SK-N-SH treated with all-trans-retinoic acid at 6 μM for 48 hours (cell line): ENCODE results near the gene ANKS1A.
"Not testable (repeated sequence)": the region's sequence is repeated elsewhere in the genome, so short reads cannot be mapped to it uniquely, and the experiment has no call there.

ENCODE experiments used
- ARNTL ChIP-seq: fragments of 450-650 bp; formaldehyde crosslinking; IDR thresholded peaks from 2 replicates; pipeline ENCODE4 v1.5.0; 2020; ENCODE audit warnings: low read depth, mild to moderate bottlenecking, moderate library complexity, borderline replicate concordance
- CSDC2 ChIP-seq: fragments of 250-450 bp; sonication (Bioruptor Pico); IDR thresholded peaks from 2 replicates; pipeline ENCODE4 v1.5.0; 2020; ENCODE audit warnings: mild to moderate bottlenecking, moderate library complexity
- ISL1 ChIP-seq: fragments of 250-450 bp; sonication (Bioruptor Pico); IDR thresholded peaks from 2 replicates; pipeline ENCODE4 v2.1.2; 2022; ENCODE audit warnings: mild to moderate bottlenecking, moderate library complexity
- OSR1 ChIP-seq: fragments of 250-450 bp; sonication (Bioruptor Pico); IDR thresholded peaks from 2 replicates; pipeline ENCODE4 v1.8.0; 2022; ENCODE audit warnings: moderate library complexity, mild to moderate bottlenecking, inconsistent platforms
- ZNF70 ChIP-seq: fragments of 450-650 bp; formaldehyde crosslinking; IDR thresholded peaks from 2 replicates; pipeline ENCODE4 v1.5.0; 2020; ENCODE audit warnings: mild to moderate bottlenecking, moderate library complexity
- TF ChIP-seq, protein P1 (sequence below): fragments of 250-450 bp; sonication (Bioruptor Pico); IDR thresholded peaks from 2 replicates; pipeline ENCODE4 v1.5.1; 2020; ENCODE audit warnings: low read depth, mild to moderate bottlenecking, moderate library complexity
- TF ChIP-seq, protein P2 (sequence below): fragments of 250-450 bp; sonication (Bioruptor Pico); IDR thresholded peaks from 2 replicates; pipeline ENCODE4 v1.8.0; 2020; ENCODE audit warnings: mild to moderate bottlenecking, moderate library complexity, borderline replicate concordance

DNA sequence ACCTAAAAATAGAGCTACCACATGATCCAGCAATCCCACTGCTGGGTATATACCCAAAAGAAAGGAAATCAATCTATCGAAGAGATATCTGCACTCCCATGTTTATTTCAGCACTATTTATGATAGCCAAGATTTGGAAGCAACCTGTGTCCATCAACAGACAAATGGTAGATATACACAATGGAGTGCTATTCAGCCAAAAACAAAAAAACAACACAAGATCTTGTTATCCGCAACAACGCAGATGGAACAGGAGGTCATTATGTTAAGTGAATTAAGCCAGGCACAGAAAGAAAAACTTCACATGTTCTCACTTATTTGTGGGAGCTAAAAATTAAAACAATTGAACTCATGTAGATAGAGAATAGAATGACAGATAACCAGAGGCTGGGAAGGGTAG is 249.1 kb downstream of the ANKS1A start:
- TF ChIP-seq, protein P1, sequence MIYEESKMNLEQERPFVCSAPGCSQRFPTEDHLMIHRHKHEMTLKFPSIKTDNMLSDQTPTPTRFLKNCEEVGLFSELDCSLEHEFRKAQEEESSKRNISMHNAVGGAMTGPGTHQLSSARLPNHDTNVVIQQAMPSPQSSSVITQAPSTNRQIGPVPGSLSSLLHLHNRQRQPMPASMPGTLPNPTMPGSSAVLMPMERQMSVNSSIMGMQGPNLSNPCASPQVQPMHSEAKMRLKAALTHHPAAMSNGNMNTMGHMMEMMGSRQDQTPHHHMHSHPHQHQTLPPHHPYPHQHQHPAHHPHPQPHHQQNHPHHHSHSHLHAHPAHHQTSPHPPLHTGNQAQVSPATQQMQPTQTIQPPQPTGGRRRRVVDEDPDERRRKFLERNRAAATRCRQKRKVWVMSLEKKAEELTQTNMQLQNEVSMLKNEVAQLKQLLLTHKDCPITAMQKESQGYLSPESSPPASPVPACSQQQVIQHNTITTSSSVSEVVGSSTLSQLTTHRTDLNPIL (CRISPR knock-in tag) = not testable (repeated sequence)
- not testable (repeated sequence) for TF ChIP-seq ZNF70, ARNTL, OSR1, CSDC2, ISL1 (CRISPR knock-in tag)
- TF ChIP-seq, protein P2, sequence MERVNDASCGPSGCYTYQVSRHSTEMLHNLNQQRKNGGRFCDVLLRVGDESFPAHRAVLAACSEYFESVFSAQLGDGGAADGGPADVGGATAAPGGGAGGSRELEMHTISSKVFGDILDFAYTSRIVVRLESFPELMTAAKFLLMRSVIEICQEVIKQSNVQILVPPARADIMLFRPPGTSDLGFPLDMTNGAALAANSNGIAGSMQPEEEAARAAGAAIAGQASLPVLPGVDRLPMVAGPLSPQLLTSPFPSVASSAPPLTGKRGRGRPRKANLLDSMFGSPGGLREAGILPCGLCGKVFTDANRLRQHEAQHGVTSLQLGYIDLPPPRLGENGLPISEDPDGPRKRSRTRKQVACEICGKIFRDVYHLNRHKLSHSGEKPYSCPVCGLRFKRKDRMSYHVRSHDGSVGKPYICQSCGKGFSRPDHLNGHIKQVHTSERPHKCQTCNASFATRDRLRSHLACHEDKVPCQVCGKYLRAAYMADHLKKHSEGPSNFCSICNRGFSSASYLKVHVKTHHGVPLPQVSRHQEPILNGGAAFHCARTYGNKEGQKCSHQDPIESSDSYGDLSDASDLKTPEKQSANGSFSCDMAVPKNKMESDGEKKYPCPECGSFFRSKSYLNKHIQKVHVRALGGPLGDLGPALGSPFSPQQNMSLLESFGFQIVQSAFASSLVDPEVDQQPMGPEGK = not testable (repeated sequence)
